22Rv1 (cell line): Measurements from ENCODE around the gene GSTO2.

Source experiments
- H3K27ac ChIP-seq: fragments of 450-650 bp; 2 replicates; pipeline ENCODE4 v1.5.1; 2017
- ZFX ChIP-seq: fragments of 450-650 bp; IDR thresholded peaks from 2 replicates; pipeline ENCODE4 v1.6.1; 2017; ENCODE audit warnings: antibody characterized with exemption, borderline replicate concordance
- TF ChIP-seq, protein P1 (sequence below): fragments of 450-650 bp; IDR thresholded peaks from 2 replicates; pipeline ENCODE4 v1.5.1; 2017; ENCODE audit warnings: mild to moderate bottlenecking

Gene GSTO2

DNA sequence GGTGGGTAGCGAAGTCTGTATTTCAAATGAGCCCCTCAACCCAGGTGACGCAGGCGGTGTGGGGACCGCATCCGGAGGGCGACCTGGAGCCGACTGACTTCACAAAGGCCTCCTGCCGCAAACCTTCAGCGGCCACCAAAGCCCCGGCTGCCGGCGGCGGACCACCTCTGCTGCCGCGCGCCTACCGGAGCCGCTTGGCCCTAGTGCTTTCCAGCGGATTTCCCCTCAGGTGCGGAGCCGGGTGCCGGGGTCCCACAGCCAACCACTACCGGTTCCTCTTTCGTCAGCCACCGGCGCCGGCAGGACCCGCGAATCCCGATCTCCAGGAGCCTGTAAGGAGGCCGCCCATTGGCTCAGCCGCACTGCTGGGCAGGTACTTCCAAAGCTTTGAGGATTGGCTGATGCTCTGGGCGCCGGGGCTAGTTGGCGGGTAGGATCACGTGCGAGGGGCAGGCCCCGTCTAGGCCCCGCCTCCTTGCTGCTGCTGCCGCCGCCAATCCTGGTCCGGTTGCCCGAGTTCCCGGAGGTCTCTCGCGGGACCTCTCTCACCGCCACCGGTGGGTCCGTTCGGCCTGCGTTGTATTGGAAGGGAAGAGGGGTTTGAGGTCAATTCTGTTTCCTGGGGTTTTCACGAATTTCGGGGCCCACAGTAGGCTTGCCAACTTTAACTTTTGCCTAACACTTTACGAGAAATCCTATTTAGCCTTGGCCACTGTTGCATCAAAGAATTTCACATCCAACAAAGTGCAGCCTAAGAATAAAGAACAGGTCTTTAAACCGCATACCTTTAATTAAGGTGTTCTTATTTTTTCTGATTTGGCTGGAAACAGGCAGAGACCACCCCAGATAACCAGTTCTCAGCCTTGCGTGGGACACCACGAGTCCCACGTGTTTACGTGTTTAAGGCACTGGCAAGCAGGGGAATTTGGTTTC is at the start of gene GSTO2:
GSTO2 (plus strand) TSS at position 472 of the 933 bp plus-strand sequence. CDS start 5,732 bp downstream, outside the sequence.
- TF ChIP-seq ZFX, result no peak
- TF ChIP-seq, protein P1, sequence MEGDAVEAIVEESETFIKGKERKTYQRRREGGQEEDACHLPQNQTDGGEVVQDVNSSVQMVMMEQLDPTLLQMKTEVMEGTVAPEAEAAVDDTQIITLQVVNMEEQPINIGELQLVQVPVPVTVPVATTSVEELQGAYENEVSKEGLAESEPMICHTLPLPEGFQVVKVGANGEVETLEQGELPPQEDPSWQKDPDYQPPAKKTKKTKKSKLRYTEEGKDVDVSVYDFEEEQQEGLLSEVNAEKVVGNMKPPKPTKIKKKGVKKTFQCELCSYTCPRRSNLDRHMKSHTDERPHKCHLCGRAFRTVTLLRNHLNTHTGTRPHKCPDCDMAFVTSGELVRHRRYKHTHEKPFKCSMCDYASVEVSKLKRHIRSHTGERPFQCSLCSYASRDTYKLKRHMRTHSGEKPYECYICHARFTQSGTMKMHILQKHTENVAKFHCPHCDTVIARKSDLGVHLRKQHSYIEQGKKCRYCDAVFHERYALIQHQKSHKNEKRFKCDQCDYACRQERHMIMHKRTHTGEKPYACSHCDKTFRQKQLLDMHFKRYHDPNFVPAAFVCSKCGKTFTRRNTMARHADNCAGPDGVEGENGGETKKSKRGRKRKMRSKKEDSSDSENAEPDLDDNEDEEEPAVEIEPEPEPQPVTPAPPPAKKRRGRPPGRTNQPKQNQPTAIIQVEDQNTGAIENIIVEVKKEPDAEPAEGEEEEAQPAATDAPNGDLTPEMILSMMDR, result no peak
- peak within 1 kb of the TSS; percentile 59 for H3K27ac ChIP-seq

DNA sequence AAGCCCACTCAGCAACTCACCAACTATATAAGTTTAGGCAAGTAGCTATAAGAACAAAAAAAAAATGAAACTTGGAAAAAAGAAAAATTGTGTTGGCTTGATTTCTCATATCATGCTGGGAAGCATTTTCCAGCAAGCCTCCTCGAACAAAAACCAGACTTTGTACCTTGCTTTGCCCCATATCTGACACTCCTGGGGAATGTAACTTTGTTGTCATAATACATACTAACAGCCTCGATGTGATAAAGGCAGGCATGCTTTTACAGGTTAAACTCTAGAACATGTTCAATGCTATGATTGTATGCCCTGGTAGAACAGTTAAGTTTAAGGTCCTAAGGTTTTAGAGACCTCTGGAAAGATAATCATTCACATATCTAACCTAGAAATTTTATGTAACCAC is 48.5 kb upstream of the GSTO2 start:
- H3K27ac ChIP-seq, result no peak overlapping the region
- TF ChIP-seq ZFX, result no peak
- TF ChIP-seq, protein P1, result no peak

DNA sequence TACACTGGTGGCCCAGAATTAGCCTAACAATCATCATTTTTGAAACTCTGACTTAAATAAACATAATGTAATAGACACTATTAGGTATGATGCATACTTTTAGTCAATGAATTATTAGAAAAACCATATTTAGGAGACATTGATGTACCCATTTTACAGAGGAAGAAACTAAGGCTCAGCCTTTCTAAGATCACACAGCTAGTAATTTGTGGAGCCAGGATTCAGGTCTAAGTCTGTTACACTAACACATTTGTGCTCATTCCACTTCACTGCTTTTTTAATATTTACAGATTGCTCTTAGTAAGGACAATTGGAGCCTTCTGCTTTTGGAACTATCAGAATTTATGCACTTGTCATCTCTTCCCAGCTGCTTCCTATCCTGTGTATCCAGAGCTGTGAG is 45.7 kb upstream of the GSTO2 start:
- TF ChIP-seq, protein P1, result no peak
- no peak for TF ChIP-seq ZFX
- H3K27ac ChIP-seq, result no peak overlapping the region

DNA sequence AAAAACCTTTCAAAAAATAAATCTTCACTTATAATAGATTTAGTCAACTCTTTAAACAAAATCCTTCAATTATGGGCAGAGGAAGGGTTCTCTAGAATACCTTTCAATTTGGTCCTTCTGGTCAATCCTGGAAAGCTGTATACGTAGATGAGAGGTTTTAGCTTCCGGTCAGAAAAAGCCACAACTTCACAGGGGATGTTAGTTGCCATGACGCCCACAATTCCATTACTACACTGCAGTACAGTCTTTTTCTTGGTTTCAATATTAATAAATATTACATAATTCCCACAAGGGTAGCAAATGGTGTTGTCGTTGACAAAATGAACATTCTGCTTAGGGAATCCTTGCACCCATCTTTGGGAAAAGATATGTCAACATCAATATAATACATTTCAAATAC is 38.5 kb upstream of the GSTO2 start:
- no peak overlapping the region for H3K27ac ChIP-seq
- TF ChIP-seq, protein P1, result no peak
- no peak for TF ChIP-seq ZFX

- TF ChIP-seq, protein P1, result no peak
- no peak for TF ChIP-seq ZFX
- peak within 1 kb of the TSS; percentile 62 for H3K27ac ChIP-seq
Observed at GRCh38 chr10:104231784-104232612, 37.0 kb upstream of the GSTO2 start, which contains the start of gene CFAP43. Gene CFAP43 (minus strand): TSS chr10:104232364. CDS start chr10:104232246, 118 bp downstream.

GRCh38 chr10:104232613-104233102 is 36.3 kb upstream of the GSTO2 start:
- TF ChIP-seq, protein P1, result no peak
- no peak for TF ChIP-seq ZFX
- peak overlapping the region; percentile 62 for H3K27ac ChIP-seq
